GM12864 (cell line): ENCODE data around the gene MTREX.

Experiments used
- DNase-seq: peaks from one replicate; pipeline ENCODE4 v3.0.0-alpha.2; 2011; ENCODE audit warnings: low read depth
- H3K4me3 ChIP-seq: 2 replicates; pipeline ENCODE4 v1.5.1; 2011; ENCODE audit warnings: mild to moderate bottlenecking, low read depth, low read length, control low read depth
- TF ChIP-seq, protein P1 (sequence below): IDR thresholded peaks from 2 replicates; pipeline ENCODE4 v1.5.1; 2011; ENCODE audit warnings: low read depth, mild to moderate bottlenecking, moderate library complexity, low read length, control low read depth, inconsistent platforms; ENCODE audit errors: missing control alignments

Gene MTREX

DNA sequence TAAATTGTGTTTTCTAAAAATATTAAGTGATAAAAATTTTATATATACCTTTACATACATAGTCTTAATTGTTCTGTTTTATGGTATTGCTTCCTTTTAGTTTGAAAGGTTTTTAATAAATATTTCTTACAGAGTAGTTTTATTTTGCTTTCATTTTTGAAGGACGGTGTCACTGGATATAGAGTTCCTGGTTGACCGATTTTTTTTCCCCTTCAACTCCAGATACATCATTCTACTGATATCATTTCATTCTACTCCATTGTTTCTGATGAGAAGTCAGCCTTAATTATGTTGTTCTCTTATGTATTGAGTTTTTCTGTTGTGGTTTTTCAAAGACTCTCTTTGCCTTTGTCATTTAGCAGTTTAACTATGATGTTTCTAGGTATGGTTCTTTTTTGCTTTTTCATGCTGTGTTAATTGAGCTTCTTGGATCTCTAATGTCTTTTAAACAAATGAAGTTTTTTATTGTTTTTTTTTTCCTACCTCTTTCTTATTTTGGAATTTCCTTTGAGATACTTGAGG is 30.4 kb downstream of the MTREX start:
- H3K4me3 ChIP-seq, result no peak overlapping the region
- DNase-seq, result no peak
- TF ChIP-seq, protein P1, sequence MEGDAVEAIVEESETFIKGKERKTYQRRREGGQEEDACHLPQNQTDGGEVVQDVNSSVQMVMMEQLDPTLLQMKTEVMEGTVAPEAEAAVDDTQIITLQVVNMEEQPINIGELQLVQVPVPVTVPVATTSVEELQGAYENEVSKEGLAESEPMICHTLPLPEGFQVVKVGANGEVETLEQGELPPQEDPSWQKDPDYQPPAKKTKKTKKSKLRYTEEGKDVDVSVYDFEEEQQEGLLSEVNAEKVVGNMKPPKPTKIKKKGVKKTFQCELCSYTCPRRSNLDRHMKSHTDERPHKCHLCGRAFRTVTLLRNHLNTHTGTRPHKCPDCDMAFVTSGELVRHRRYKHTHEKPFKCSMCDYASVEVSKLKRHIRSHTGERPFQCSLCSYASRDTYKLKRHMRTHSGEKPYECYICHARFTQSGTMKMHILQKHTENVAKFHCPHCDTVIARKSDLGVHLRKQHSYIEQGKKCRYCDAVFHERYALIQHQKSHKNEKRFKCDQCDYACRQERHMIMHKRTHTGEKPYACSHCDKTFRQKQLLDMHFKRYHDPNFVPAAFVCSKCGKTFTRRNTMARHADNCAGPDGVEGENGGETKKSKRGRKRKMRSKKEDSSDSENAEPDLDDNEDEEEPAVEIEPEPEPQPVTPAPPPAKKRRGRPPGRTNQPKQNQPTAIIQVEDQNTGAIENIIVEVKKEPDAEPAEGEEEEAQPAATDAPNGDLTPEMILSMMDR, result no peak

DNA sequence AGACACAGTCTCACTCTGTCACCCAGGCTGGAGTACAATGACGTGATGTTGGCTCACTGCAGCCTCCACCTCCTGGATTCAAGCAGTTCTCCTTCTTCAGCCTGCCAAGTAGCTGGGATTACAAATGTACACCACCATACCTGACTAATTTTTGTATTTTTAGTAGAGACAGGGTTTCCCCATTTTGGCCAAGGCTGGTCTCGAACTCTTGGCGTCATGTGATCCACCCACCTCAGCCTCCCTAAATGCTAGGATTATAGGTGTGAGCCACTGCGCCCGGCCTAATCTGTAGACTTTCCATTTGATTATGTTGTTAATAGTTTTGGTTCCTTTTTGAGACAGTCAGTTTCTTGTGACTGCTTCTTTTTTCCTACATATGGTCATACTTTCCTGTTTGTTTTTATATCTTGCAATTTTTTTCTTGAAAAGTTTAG is 31.0 kb downstream of the MTREX start:
- peak; percentile 49 for DNase-seq
- H3K4me3 ChIP-seq, result no peak overlapping the region
- TF ChIP-seq, protein P1, result no peak

DNA sequence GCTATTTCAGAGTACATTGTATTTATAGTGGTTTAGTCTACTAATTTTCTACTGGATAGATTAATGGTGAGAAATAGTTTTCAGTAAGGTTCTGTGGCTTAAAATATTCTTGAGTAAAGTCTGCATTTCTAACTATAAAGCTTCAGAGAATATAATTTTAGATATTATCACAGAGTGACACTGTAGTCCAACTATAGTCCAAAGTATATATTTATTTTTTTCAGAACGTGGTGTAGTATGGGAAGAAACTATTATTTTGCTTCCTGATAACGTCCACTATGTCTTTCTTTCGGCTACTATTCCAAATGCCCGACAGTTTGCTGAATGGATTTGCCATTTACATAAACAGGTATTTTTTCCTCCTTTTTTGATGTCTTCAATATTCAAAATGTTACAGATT is 35.3 kb downstream of the MTREX start:
- no peak overlapping the region for H3K4me3 ChIP-seq
- no peak for DNase-seq
- TF ChIP-seq, protein P1, result no peak

DNA sequence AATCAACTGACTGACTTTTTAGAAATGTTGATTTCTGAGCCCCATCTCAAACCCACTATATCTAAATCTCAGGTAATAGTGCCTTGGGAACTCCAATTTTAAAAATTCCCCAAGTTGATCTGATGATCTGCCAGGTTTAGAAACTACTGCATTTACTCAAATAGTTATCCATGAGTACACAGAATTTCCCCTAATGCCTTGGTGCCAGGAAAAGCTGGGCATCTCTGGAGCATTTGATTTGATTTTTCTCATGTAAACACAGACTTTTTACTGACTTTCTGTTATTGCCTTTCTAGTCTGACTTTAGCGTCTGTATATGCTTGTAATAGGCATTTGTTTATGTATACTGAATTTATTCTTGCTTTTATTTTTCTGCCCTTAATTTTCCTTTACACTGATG is 35.8 kb downstream of the MTREX start:
- no peak overlapping the region for H3K4me3 ChIP-seq
- no peak for DNase-seq
- TF ChIP-seq, protein P1, result no peak

DNA sequence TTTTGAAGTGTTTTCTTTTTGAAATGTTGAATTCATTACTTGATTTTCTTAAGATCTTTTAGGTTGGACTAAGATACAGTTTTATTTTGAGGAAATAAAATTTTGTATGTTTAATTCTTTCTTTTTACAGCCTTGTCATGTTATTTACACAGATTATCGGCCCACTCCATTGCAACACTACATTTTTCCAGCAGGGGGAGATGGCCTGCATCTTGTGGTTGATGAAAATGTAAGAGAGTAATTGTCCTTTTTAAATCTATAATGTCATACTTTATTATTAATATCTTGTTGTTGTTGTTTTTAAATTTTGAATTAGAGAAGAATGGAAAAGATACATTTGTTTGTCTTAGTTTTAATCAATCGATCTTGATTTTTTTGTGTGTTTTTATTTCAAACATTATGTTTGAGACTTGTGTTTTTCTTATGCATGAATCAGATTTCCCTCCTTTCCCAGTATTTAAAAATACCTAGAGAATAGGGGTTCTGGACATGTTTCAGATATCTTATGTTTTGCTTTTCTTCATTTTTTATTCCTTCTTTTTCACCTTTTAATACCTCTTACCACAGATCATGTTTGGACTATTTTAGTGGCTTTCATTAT is 36.7 kb downstream of the MTREX start:
- no peak for DNase-seq
- no peak overlapping the region for H3K4me3 ChIP-seq
- TF ChIP-seq, protein P1, result peak; percentile 69

DNA sequence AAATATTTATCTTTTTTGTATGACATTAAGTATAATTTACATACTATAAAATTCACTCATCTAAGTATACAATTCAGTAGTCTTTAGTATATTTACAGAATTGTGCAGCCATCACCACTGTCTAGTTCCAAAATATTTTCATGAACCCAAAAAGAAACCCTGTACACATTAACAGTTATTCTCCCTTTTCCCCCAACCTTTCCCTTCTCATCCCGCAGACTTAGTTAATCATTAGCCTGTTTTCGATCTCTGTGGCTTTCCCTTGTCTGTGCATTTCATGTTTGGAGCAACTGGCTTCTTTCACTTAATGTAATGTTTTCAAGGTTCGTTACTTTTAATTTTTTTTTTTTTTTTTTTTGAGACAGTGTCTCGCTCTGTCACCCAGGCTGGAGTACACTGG is 37.5 kb downstream of the MTREX start:
- no peak for DNase-seq
- TF ChIP-seq, protein P1, result no peak
- no peak overlapping the region for H3K4me3 ChIP-seq

DNA sequence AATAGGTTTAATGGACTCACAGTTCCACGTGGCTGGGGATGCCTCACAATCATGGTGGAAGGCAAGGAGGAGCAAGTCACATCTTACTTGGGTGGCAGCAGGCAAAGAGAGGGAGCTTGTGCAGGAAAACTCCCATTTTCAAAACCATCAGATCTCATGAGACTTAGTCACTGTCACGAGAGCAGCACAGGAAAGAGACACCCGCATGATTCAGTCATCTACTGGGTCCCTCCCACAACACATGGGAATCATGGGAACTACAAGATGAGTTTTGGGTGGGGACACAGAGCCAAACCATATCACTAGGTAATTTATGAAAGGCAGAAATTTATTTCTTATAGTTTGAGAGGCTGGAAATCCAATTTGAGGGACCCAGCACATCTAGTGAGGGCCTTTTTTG is 40.0 kb downstream of the MTREX start:
- DNase-seq, result no peak
- H3K4me3 ChIP-seq, result no peak overlapping the region
- TF ChIP-seq, protein P1, result no peak
